GM18868 (cell line): ENCODE results near the gene AS3MT.
A peak's percentile ranks its signal among the peaks of the same experiment; 100 is the strongest.
"Not testable (repeated sequence)": the region's sequence is repeated elsewhere in the genome, so short reads cannot be mapped to it uniquely, and the experiment has no call there.

Experiments
- ATAC-seq: cut with Tn5 transposase; IDR thresholded peaks from one replicate; pipeline ENCODE4 v1.9.1; 2021; ENCODE audit warnings: mild to moderate bottlenecking, moderate library complexity; ENCODE audit not compliant: unreplicated experiment

Gene AS3MT

GRCh38 chr10:102918817-102919245 lies 49.6 kb downstream of the AS3MT start:
- peak; percentile 2 for ATAC-seq

- no peak for ATAC-seq
These were observed 50.1 kb downstream of the AS3MT start for GRCh38 chr10:102919246-102919959.

- no peak for ATAC-seq
These were observed 50.9 kb downstream of the AS3MT start for GRCh38 chr10:102919992-102920739.

GRCh38 chr10:102923601-102924000 lies 54.3 kb downstream of the AS3MT start:
- ATAC-seq = no peak

DNA sequence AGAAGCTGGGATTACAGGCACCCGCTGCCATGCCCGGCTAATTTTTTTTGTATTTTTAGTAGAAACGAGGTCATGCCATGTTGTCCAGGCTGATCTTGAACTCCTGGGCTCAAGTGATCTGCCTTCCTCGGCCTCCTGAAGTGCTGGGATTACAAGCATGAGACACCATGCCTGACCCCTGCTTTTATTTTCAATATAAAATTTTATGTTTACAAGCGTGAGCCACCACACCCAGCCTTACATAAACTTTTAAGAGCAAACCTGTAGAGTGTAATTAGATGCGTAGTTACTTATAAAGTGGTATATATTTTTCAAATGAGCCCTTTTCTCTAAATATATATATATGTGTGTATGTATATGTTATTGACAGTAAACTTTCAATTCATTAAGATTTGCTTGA lies 57.6 kb downstream of the AS3MT start:
- no peak for ATAC-seq

- ATAC-seq = no peak
These were observed 58.2 kb downstream of the AS3MT start for GRCh38 chr10:102927311-102928010.

- ATAC-seq = not testable (repeated sequence)
These were observed 59.2 kb downstream of the AS3MT start for GRCh38 chr10:102928442-102928841.

- ATAC-seq = no peak
These were observed 61.5 kb downstream of the AS3MT start for GRCh38 chr10:102930720-102931119.

DNA sequence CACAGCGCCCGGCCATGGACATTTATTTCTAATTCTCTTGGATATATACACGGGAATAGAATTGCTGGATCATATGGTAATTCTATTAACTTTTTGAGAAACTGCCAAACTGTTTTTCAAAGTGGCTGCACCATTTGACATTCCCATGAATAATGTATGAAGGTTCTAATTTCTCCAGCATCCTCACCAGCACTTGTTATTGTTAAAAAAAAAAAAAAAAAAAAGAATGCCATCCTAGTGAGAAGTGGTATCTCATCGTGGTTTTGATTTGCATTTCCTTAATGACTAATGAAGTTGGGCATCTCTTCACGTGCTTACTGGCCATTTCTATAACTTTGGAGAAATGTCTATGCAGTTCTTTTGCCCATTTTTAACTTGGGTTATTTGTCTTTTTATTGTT lies 62.4 kb downstream of the AS3MT start:
- no peak for ATAC-seq

DNA sequence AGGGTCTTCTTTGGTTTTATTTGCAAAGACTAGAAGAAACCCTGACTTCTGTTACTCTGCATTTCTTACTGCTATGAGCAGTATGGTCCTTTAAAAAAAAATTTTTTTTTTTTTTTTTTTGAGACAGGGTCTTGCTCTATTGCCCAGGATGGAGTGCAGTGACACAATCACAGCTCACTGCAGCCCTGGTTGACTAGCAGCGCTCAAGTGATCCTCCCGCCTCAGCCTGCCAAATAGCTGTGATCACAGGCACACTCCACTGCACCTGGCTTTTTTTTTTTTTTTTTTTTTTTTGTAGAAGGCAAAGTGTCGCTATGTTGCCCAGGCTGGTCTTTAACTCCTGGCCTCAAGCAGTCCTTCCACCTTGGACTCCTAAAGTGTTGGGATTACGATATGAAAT lies 66.2 kb downstream of the AS3MT start:
- ATAC-seq = no peak

GRCh38 chr10:102935939-102936605 lies 66.8 kb downstream of the AS3MT start:
- ATAC-seq = no peak

DNA sequence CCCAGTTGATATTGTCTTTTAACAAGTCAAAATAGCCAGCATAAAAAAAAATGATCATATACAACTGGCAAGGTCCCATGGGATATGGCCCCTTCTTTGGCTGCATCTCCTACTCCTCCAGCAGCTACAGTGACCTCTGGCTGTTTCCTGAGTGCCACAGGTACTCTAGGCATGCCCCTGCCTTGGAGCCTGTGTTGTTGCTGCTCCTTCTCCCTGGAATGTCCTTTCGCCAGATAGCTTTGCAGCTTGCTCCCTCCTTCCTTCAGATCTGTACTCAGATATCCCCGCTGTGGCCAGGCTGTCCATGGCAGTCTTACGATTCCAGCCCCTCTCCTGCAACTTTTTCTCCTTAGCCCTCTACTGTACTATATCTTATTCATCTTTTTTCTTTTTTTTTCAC lies 72.1 kb downstream of the AS3MT start:
- ATAC-seq = no peak

- no peak for ATAC-seq
These were observed 76.2 kb downstream of the AS3MT start for GRCh38 chr10:102945449-102945848.

- no peak for ATAC-seq
These were observed 76.7 kb downstream of the AS3MT start for GRCh38 chr10:102945962-102946361.

DNA sequence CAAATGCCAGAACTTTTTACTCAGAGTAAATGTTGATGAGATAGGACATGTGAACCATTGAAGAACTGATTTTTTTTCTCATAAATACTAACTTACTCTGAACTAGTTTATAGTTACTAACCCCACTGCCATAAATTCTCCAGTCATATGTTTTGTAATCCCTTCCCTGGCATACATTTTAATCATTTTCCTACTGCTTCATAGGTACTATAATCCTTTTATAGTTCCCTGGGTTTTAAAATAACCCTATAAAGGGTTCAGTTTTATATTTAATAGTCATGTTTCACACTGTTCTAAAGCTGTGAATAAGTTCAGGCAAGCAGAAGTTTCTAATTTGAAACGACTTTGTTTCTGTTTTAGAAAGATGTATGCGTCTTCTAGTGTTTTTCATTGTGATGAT lies 77.7 kb downstream of the AS3MT start:
- ATAC-seq = no peak

DNA sequence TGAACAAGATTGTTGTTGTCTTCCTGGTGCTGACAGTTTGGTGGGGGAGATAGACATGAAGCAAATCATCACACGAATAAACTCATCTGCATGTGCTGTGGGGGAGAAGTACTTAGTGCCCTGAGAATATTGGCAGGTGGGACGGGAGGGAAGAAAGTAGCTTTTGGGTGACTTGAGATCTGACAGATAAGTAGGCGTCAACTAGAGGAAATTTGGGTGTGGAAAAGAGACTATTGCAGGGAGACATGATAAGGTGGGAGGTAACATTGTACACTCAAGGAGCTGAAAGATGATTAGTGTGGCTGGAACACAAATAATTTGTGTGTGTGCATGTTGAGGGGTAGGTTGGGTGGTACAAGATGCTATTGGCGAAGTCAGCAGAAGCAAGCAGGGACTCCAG lies 78.9 kb downstream of the AS3MT start:
- ATAC-seq = no peak

DNA sequence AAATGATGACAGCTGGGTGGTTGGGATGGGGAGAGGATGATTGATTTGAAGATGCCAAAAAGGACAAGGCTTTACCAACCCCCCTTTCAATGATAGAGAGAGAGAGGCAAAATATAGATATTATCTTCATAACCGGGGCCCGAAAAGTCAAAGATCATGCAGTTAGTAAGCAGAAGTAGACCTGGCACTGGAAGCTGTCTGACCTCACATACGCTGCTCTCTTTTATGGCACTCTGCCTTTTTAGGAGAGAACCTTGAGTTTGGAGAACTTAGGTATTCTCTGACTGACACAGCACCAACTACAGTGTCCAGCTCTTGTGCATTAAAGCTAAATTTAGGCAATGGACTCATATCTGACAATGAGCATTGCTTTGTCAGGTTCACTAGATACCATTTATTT lies 79.5 kb downstream of the AS3MT start:
- no peak for ATAC-seq

DNA sequence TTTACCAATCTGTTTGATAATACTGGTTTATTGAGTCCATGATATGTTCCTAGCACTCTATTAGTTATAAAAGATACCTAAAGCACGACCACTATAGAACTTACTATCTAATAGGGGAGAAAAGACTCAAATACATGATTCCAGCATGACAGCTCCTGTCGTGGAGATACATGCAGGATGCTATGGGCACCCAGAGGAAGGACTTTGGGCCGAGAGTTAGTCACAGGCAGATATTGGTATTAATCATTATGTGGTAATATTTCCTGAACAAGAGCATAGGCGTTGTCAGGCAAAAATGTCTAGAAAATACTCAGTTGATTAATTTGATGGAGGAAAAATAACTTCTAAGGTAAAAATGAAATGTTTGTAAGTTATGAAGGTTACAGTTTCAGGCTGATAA lies 80.6 kb downstream of the AS3MT start:
- no peak for ATAC-seq

DNA sequence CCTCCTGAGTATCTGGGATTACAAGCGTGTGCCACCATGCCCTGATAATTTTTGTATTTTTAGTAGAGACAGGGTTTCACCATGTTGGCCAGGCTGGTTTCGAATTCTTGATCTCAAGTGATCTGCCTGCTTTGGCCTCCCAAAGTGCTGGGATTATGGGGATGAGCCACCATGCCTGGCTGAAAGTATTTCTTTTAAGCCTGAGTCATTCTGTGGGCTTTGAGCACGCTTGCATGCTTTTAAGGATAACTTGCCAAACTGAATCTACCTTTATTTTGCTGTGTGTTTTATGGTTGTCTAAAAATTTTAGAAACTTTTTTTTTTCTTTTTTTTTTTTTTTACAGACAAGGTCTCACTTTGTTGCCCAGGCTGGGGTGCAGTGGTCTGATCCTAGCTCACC lies 82.0 kb downstream of the AS3MT start:
- ATAC-seq = no peak
